ENCODE results near the gene STING1. TPM values are rescaled to one million over a fixed set of nuclear protein-coding genes. Genes with fewer than 3 reads are reported as not detected.
"Not testable (repeated sequence)": the region's sequence is repeated elsewhere in the genome, so short reads cannot be mapped to it uniquely, and the experiment has no call there.

Gene STING1
- total RNA-seq (2014; rRNA removed; shearing (Covaris generic); ENCODE audit: low replicate concordance), result not detected in 2 replicates

GRCh38 chr5:139482050-139482889 lies at the start of gene STING1:
Gene STING1, minus strand, starts transcription at chr5:139482758. Its CDS starts 1,054 bp downstream, at chr5:139481704.
- Histone ChIP-seq H3K4me1 (ENCODE audit: low read length) (no peaks in the 10 kb centered on the region), H3K79me2 (ENCODE audit: low read length) (no peaks in the 10 kb centered on the region), H3K27me3 (ENCODE audit: low read length) (no peaks in the 10 kb centered on the region), H3K9ac (ENCODE audit: low read length) (no peak within 1 kb of the TSS), H3K9me2 (replicated peaks; ENCODE audit: insufficient read depth, low read length) (no peaks in the 10 kb centered on the region), H3K27ac (ENCODE audit: low read length) (no peak within 1 kb of the TSS), H3K36me3 (ENCODE audit: insufficient read depth, low read length) (no peaks in the 10 kb centered on the region), H3K4me2 (ENCODE audit: low read depth, low read length, poor library complexity, severe bottlenecking) (no peak within 1 kb of the TSS), H3K4me3 (ENCODE audit: low read length) (no peak within 1 kb of the TSS), H3K9me3 (ENCODE audit: low read length) (no peaks in the 10 kb centered on the region), H2AFZ (ENCODE audit: low read length) (no peak within 1 kb of the TSS), H4K20me1 (ENCODE audit: insufficient read depth, low read depth, low read length) (no peaks in the 10 kb centered on the region)
- no peak for DNase-seq

GRCh38 chr5:139531772-139532169 lies 49.2 kb upstream of the STING1 start:
- no peak for DNase-seq
- Histone ChIP-seq H4K20me1 (ENCODE audit: insufficient read depth, low read depth, low read length) (no peaks in the 10 kb centered on the region), H2AFZ (ENCODE audit: low read length) (no peak overlapping the region), H3K36me3 (ENCODE audit: insufficient read depth, low read length) (no peaks in the 10 kb centered on the region), H3K27ac (ENCODE audit: low read length) (no peak overlapping the region), H3K27me3 (ENCODE audit: low read length) (no peaks in the 10 kb centered on the region), H3K79me2 (ENCODE audit: low read length) (no peaks in the 10 kb centered on the region), H3K9me3 (ENCODE audit: low read length) (no peaks in the 10 kb centered on the region), H3K9me2 (replicated peaks; ENCODE audit: insufficient read depth, low read length) (no peaks in the 10 kb centered on the region), H3K4me2 (ENCODE audit: low read depth, low read length, poor library complexity, severe bottlenecking) (no peak overlapping the region), H3K9ac (ENCODE audit: low read length) (no peak overlapping the region), H3K4me1 (ENCODE audit: low read length) (no peaks in the 10 kb centered on the region), H3K4me3 (ENCODE audit: low read length) (no peak overlapping the region)

- H3K36me3 ChIP-seq (ENCODE audit: insufficient read depth, low read length); H3K27ac ChIP-seq (ENCODE audit: low read length); H3K27me3 ChIP-seq (ENCODE audit: low read length); H2AFZ ChIP-seq (ENCODE audit: low read length); H4K20me1 ChIP-seq (ENCODE audit: insufficient read depth, low read depth, low read length); H3K9me2 ChIP-seq (replicated peaks; ENCODE audit: insufficient read depth, low read length); H3K9ac ChIP-seq (ENCODE audit: low read length); H3K4me3 ChIP-seq (ENCODE audit: low read length); H3K9me3 ChIP-seq (ENCODE audit: low read length); H3K79me2 ChIP-seq (ENCODE audit: low read length); H3K4me2 ChIP-seq (ENCODE audit: low read depth, low read length, poor library complexity, severe bottlenecking); DNase-seq; H3K4me1 ChIP-seq (ENCODE audit: low read length): not testable (repeated sequence)
These were observed 47.5 kb upstream of the STING1 start for GRCh38 chr5:139530079-139530478.

GRCh38 chr5:139528695-139529094 lies 46.1 kb upstream of the STING1 start:
- not testable (repeated sequence) for H3K27ac ChIP-seq (ENCODE audit: low read length); DNase-seq; H3K9me2 ChIP-seq (replicated peaks; ENCODE audit: insufficient read depth, low read length); H4K20me1 ChIP-seq (ENCODE audit: insufficient read depth, low read depth, low read length); H3K4me2 ChIP-seq (ENCODE audit: low read depth, low read length, poor library complexity, severe bottlenecking); H2AFZ ChIP-seq (ENCODE audit: low read length); H3K4me3 ChIP-seq (ENCODE audit: low read length); H3K27me3 ChIP-seq (ENCODE audit: low read length); H3K9me3 ChIP-seq (ENCODE audit: low read length); H3K36me3 ChIP-seq (ENCODE audit: insufficient read depth, low read length); H3K9ac ChIP-seq (ENCODE audit: low read length); H3K79me2 ChIP-seq (ENCODE audit: low read length)
- H3K4me1 ChIP-seq (ENCODE audit: low read length), result peaks cover 13% of the 10 kb centered on the region

- not testable (repeated sequence) for H3K79me2 ChIP-seq (ENCODE audit: low read length); H4K20me1 ChIP-seq (ENCODE audit: insufficient read depth, low read depth, low read length); H3K9me2 ChIP-seq (replicated peaks; ENCODE audit: insufficient read depth, low read length); H3K4me2 ChIP-seq (ENCODE audit: low read depth, low read length, poor library complexity, severe bottlenecking); H3K27me3 ChIP-seq (ENCODE audit: low read length); H3K27ac ChIP-seq (ENCODE audit: low read length); H3K4me3 ChIP-seq (ENCODE audit: low read length); H3K36me3 ChIP-seq (ENCODE audit: insufficient read depth, low read length); H3K9ac ChIP-seq (ENCODE audit: low read length); H2AFZ ChIP-seq (ENCODE audit: low read length); H3K9me3 ChIP-seq (ENCODE audit: low read length); DNase-seq
- peaks cover 17% of the 10 kb centered on the region for H3K4me1 ChIP-seq (ENCODE audit: low read length)
These were observed 45.4 kb upstream of the STING1 start for GRCh38 chr5:139527896-139528467.

- H3K4me1 ChIP-seq (ENCODE audit: low read length), result peaks cover 20% of the 10 kb centered on the region
- not testable (repeated sequence) for DNase-seq; H3K36me3 ChIP-seq (ENCODE audit: insufficient read depth, low read length); H3K79me2 ChIP-seq (ENCODE audit: low read length); H3K4me3 ChIP-seq (ENCODE audit: low read length); H4K20me1 ChIP-seq (ENCODE audit: insufficient read depth, low read depth, low read length); H3K4me2 ChIP-seq (ENCODE audit: low read depth, low read length, poor library complexity, severe bottlenecking); H3K27me3 ChIP-seq (ENCODE audit: low read length); H3K9ac ChIP-seq (ENCODE audit: low read length); H3K9me2 ChIP-seq (replicated peaks; ENCODE audit: insufficient read depth, low read length); H3K9me3 ChIP-seq (ENCODE audit: low read length); H3K27ac ChIP-seq (ENCODE audit: low read length); H2AFZ ChIP-seq (ENCODE audit: low read length)
These were observed 44.5 kb upstream of the STING1 start for GRCh38 chr5:139527090-139527470.

DNA sequence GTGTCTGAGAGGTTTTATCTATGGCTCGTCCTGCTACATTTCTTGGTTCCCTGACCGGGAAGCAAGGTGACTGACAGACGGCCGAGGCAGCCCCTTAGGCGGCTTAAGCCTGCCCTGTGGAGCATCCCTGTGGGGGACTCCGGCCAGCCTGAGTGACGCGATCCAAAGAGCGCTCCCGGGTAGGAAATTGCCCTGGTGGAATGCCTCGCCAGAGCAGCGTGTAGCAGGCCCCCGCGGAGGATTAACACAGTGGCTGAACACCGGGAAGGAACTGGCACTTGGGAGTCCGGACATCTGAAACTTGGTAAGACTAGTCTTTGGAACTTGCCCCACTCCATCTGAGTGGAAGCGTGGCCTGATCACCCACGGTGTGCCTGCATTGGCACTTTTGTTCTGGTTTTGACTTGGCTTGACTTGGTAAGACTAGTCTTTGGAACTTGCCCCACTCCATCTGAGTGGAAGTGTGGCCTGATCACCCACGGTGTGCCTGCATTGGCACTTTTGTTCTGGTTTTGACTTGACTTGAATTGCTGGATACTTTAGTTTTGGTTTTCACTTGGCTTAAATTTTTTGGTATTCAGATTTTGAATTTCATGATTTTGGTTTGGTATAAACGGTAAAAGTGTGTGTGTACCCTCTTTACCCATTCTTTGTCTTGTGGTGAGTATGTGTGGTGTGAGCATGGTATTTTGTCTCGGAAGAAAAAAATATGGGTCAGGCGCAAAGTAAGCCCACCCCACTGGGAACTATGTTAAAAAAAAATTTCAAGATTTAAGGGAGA lies 43.9 kb upstream of the STING1 start:
- not testable (repeated sequence) for H3K36me3 ChIP-seq (ENCODE audit: insufficient read depth, low read length); H3K27ac ChIP-seq (ENCODE audit: low read length); H4K20me1 ChIP-seq (ENCODE audit: insufficient read depth, low read depth, low read length); H3K9me2 ChIP-seq (replicated peaks; ENCODE audit: insufficient read depth, low read length); H3K27me3 ChIP-seq (ENCODE audit: low read length); H3K4me3 ChIP-seq (ENCODE audit: low read length); H3K9ac ChIP-seq (ENCODE audit: low read length); H3K9me3 ChIP-seq (ENCODE audit: low read length); DNase-seq; H3K4me2 ChIP-seq (ENCODE audit: low read depth, low read length, poor library complexity, severe bottlenecking); H3K79me2 ChIP-seq (ENCODE audit: low read length); H2AFZ ChIP-seq (ENCODE audit: low read length)
- H3K4me1 ChIP-seq (ENCODE audit: low read length), result peaks cover 21% of the 10 kb centered on the region

GRCh38 chr5:139525586-139526308 lies 43.2 kb upstream of the STING1 start:
- not testable (repeated sequence) for H3K4me3 ChIP-seq (ENCODE audit: low read length); DNase-seq; H3K4me2 ChIP-seq (ENCODE audit: low read depth, low read length, poor library complexity, severe bottlenecking); H3K9ac ChIP-seq (ENCODE audit: low read length); H4K20me1 ChIP-seq (ENCODE audit: insufficient read depth, low read depth, low read length); H3K27me3 ChIP-seq (ENCODE audit: low read length); H3K36me3 ChIP-seq (ENCODE audit: insufficient read depth, low read length); H3K9me3 ChIP-seq (ENCODE audit: low read length); H3K27ac ChIP-seq (ENCODE audit: low read length); H2AFZ ChIP-seq (ENCODE audit: low read length); H3K79me2 ChIP-seq (ENCODE audit: low read length); H3K9me2 ChIP-seq (replicated peaks; ENCODE audit: insufficient read depth, low read length)
- peaks cover 21% of the 10 kb centered on the region for H3K4me1 ChIP-seq (ENCODE audit: low read length)

Data from Karpas-422 (cell line).